ENCODE results near the gene LCLAT1.

Gene LCLAT1

GRCh38 chr2:30628341-30628740 is 181.3 kb downstream of the LCLAT1 start:
- no peak for TF ChIP-seq EZH2 (IDR thresholded peaks at IDR 0.05; ENCODE audit: borderline replicate concordance, low read depth, low read length, severe bottlenecking)
- TF ChIP-seq, protein P1, sequence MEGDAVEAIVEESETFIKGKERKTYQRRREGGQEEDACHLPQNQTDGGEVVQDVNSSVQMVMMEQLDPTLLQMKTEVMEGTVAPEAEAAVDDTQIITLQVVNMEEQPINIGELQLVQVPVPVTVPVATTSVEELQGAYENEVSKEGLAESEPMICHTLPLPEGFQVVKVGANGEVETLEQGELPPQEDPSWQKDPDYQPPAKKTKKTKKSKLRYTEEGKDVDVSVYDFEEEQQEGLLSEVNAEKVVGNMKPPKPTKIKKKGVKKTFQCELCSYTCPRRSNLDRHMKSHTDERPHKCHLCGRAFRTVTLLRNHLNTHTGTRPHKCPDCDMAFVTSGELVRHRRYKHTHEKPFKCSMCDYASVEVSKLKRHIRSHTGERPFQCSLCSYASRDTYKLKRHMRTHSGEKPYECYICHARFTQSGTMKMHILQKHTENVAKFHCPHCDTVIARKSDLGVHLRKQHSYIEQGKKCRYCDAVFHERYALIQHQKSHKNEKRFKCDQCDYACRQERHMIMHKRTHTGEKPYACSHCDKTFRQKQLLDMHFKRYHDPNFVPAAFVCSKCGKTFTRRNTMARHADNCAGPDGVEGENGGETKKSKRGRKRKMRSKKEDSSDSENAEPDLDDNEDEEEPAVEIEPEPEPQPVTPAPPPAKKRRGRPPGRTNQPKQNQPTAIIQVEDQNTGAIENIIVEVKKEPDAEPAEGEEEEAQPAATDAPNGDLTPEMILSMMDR (IDR thresholded peaks at IDR 0.05; ENCODE audit: borderline replicate concordance, extremely low read depth, low read length, poor library complexity, severe bottlenecking), result no peak
- no peaks in the 10 kb centered on the region for H3K79me2 ChIP-seq (ENCODE audit: insufficient read depth, low read length)
- no peak overlapping the region for H2AFZ ChIP-seq (ENCODE audit: low read depth, low read length)
- no peak for DNase-seq
- ATAC-seq (ENCODE audit: insufficient read depth, low read depth), result no peak
- H3K27ac ChIP-seq (ENCODE audit: low read length), result no peak overlapping the region
- H3K9ac ChIP-seq (ENCODE audit: low read depth, low read length), result no peak overlapping the region
- H3K4me2 ChIP-seq (ENCODE audit: insufficient read depth, low read length), result no peak overlapping the region
- H3K36me3 ChIP-seq (ENCODE audit: insufficient read depth, low read length), result no peaks in the 10 kb centered on the region
- no peaks in the 10 kb centered on the region for H3K27me3 ChIP-seq (ENCODE audit: insufficient read depth, low read length, poor library complexity)
- H3K9me3 ChIP-seq (ENCODE audit: insufficient read depth, low read length, severe bottlenecking), result no peaks in the 10 kb centered on the region
- no peaks in the 10 kb centered on the region for H4K20me1 ChIP-seq (ENCODE audit: insufficient read depth, low read length)
- H3K4me1 ChIP-seq (ENCODE audit: insufficient read depth, low read length), result peaks cover 12% of the 10 kb centered on the region
- H3K4me3 ChIP-seq (ENCODE audit: low read depth in 1 of 2, low read length in 2 of 2), result no peak overlapping the region

DNA sequence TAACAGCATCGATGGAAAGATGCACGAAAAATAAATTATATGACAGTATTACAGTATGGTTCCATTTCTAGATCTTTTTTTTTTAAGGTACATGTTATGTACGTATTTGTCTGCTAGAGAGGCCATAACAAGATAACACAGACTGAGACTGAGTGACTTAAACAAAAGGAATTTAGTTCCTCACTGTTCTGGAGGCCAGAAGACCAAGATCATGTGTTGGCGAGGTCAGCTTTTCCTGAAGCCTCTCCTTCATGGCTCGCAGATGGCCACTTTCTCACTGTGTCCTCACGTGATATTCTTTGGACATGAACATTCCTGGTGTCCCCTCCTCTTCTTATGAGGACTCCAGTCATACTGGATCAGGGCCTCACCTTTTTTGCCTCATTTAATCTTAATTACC is 182.8 kb downstream of the LCLAT1 start:
- Histone ChIP-seq H3K79me2 (ENCODE audit: insufficient read depth, low read length) (no peaks in the 10 kb centered on the region), H2AFZ (ENCODE audit: low read depth, low read length) (no peak overlapping the region), H3K9ac (ENCODE audit: low read depth, low read length) (no peak overlapping the region), H3K4me1 (ENCODE audit: insufficient read depth, low read length) (peaks cover 12% of the 10 kb centered on the region), H3K27me3 (ENCODE audit: insufficient read depth, low read length, poor library complexity) (no peaks in the 10 kb centered on the region), H3K36me3 (ENCODE audit: insufficient read depth, low read length) (no peaks in the 10 kb centered on the region), H3K4me3 (ENCODE audit: low read depth in 1 of 2, low read length in 2 of 2) (no peak overlapping the region), H4K20me1 (ENCODE audit: insufficient read depth, low read length) (no peaks in the 10 kb centered on the region), H3K27ac (ENCODE audit: low read length) (no peak overlapping the region), H3K4me2 (ENCODE audit: insufficient read depth, low read length) (no peak overlapping the region), H3K9me3 (ENCODE audit: insufficient read depth, low read length, severe bottlenecking) (no peaks in the 10 kb centered on the region)
- ATAC-seq (ENCODE audit: insufficient read depth, low read depth) (no peak), DNase-seq (no peak)
- TF ChIP-seq, protein P1 (IDR thresholded peaks at IDR 0.05; ENCODE audit: borderline replicate concordance, extremely low read depth, low read length, poor library complexity, severe bottlenecking), result no peak
- no peak for TF ChIP-seq EZH2 (IDR thresholded peaks at IDR 0.05; ENCODE audit: borderline replicate concordance, low read depth, low read length, severe bottlenecking)

DNA sequence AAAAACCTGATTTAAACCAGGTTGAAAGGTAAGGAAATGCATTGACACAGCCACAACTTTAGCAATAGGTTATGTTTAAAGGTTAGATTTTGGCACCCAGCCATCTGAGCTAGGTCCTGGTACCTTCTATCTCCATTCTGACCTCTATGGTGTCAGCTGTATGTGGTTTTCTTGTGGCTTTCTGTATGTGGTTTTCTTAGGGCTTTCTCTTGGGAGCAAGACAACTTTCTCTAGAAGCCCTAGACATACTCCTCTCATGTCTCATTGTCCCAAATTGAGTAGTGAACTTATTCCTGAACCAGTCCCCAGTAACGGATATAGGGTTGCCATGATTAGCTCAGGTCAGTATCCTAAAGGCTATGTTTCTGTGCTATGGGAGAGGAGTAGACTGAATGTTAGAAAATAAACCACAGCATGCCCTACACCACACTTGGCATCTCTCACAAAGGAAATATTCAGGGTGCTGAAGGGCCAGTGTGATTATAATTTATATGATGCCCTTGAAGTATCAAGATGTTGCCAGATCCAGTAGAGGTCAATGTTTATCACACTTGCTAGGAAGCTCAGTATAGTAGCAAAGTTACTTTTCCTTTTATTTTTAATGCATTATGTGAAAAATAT is 184.1 kb downstream of the LCLAT1 start:
- no peak for TF ChIP-seq EZH2 (IDR thresholded peaks at IDR 0.05; ENCODE audit: borderline replicate concordance, low read depth, low read length, severe bottlenecking)
- TF ChIP-seq, protein P1 (IDR thresholded peaks at IDR 0.05; ENCODE audit: borderline replicate concordance, extremely low read depth, low read length, poor library complexity, severe bottlenecking), result no peak
- H3K79me2 ChIP-seq (ENCODE audit: insufficient read depth, low read length), result no peaks in the 10 kb centered on the region
- DNase-seq (peak; percentile 41), ATAC-seq (ENCODE audit: insufficient read depth, low read depth) (peak; percentile 99)
- no peak overlapping the region for H2AFZ ChIP-seq (ENCODE audit: low read depth, low read length)
- peaks cover 12% of the 10 kb centered on the region for H3K4me1 ChIP-seq (ENCODE audit: insufficient read depth, low read length)
- no peaks in the 10 kb centered on the region for H3K27me3 ChIP-seq (ENCODE audit: insufficient read depth, low read length, poor library complexity)
- H3K4me2 ChIP-seq (ENCODE audit: insufficient read depth, low read length), result no peak overlapping the region
- H3K4me3 ChIP-seq (ENCODE audit: low read depth in 1 of 2, low read length in 2 of 2), result no peak overlapping the region
- no peaks in the 10 kb centered on the region for H3K36me3 ChIP-seq (ENCODE audit: insufficient read depth, low read length)
- no peaks in the 10 kb centered on the region for H4K20me1 ChIP-seq (ENCODE audit: insufficient read depth, low read length)
- no peak overlapping the region for H3K27ac ChIP-seq (ENCODE audit: low read length)
- no peaks in the 10 kb centered on the region for H3K9me3 ChIP-seq (ENCODE audit: insufficient read depth, low read length, severe bottlenecking)
- no peak overlapping the region for H3K9ac ChIP-seq (ENCODE audit: low read depth, low read length)

All from DND-41 (cell line).